Measurements from ENCODE around the gene UVSSA.
"Not testable (repeated sequence)": the region's sequence is repeated elsewhere in the genome, so short reads cannot be mapped to it uniquely, and the experiment has no call there.

The UVSSA gene

GRCh38 chr4:1332686-1333085 lies 14.3 kb upstream of the UVSSA start:
- no peak for DNase-seq

GRCh38 chr4:1333256-1333655 lies 13.8 kb upstream of the UVSSA start:
- no peak for DNase-seq

GRCh38 chr4:1333851-1334578 lies 13.0 kb upstream of the UVSSA start:
- not testable (repeated sequence) for DNase-seq

GRCh38 chr4:1334579-1334895 lies 12.5 kb upstream of the UVSSA start:
- DNase-seq = no peak

- peak; percentile 9 for DNase-seq
These were observed 11.7 kb upstream of the UVSSA start for GRCh38 chr4:1335193-1335883.

- DNase-seq = no peak
These were observed 10.9 kb upstream of the UVSSA start for GRCh38 chr4:1336088-1336491.

GRCh38 chr4:1337376-1337831 lies 9.6 kb upstream of the UVSSA start:
- no peak for DNase-seq

GRCh38 chr4:1337951-1338751 lies 8.9 kb upstream of the UVSSA start:
- DNase-seq = no peak

GRCh38 chr4:1338752-1339414 lies 8.1 kb upstream of the UVSSA start:
- DNase-seq = no peak

- DNase-seq = no peak
These were observed 7.5 kb upstream of the UVSSA start for GRCh38 chr4:1339489-1339888.

- no peak for DNase-seq
These were observed 6.7 kb upstream of the UVSSA start for GRCh38 chr4:1340181-1340747.

- no peak for DNase-seq
These were observed 6.1 kb upstream of the UVSSA start for GRCh38 chr4:1340861-1341260.

GRCh38 chr4:1342003-1342402 lies 5.0 kb upstream of the UVSSA start:
- peak; percentile 12 for DNase-seq

- no peak for DNase-seq
These were observed 2.3 kb upstream of the UVSSA start for GRCh38 chr4:1344696-1345095.

- DNase-seq = peak; percentile 7
These were observed 866 bp upstream of the UVSSA start for GRCh38 chr4:1345903-1346780.

- peak; percentile 72 for DNase-seq
These were observed 429 bp downstream of the UVSSA start for GRCh38 chr4:1347410-1347864.

GRCh38 chr4:1348014-1348513 lies 1.1 kb downstream of the UVSSA start:
- no peak for DNase-seq

GRCh38 chr4:1348746-1349145 lies 1.7 kb downstream of the UVSSA start:
- DNase-seq = no peak

- no peak for DNase-seq
These were observed 2.6 kb downstream of the UVSSA start for GRCh38 chr4:1349359-1350168.

GRCh38 chr4:1350169-1350520 lies 3.1 kb downstream of the UVSSA start:
- no peak for DNase-seq

Data from HCEC 1CT (cell line).